Common myeloid progenitor, CD34-positive (primary cell): Measurements from ENCODE around the gene KLHL18. TPM values are rescaled to one million over a fixed set of nuclear protein-coding genes. Genes with fewer than 3 reads are reported as not detected.

Source experiments
- CTCF ChIA-PET: fragments of 350-600 bp; sonication (Branson Sonifier 250); formaldehyde crosslinking; loops from one replicate; lab custom pipeline; 2021; ENCODE audit warnings: antibody characterized with exemption; lab: Charles Lee
- POLR2A ChIA-PET: fragments of 350-600 bp; sonication (Branson Sonifier 250); formaldehyde crosslinking; loops from one replicate; lab custom pipeline; 2021; ENCODE audit warnings: antibody characterized with exemption; lab: Charles Lee
- DNase-seq, 3 donors: peaks; one replicate each; pipeline versions ENCODE4 v3.0.0 to v3.0.0-alpha.2; 2013
- H3K27ac ChIP-seq, 2 experiments: 1 replicate in 1 of 2; 2 replicates in 1 of 2; pipeline ENCODE4 v1.7.0; 2013; ENCODE audit warnings: inconsistent platforms in 2 of 2, low read length in 2 of 2, mild to moderate bottlenecking in 2 of 2, low read depth in 1 of 2, moderate library complexity in 1 of 2; ENCODE audit not compliant: severe bottlenecking in 2 of 2, insufficient read depth in 1 of 2, poor library complexity in 1 of 2
- H3K27me3 ChIP-seq, 5 experiments: replicated peaks in 2 of 5; 1 replicate in 3 of 5; 2 replicates in 2 of 5; pipeline versions ENCODE4 v1.6.1 to v1.7.0; 2013; ENCODE audit warnings: low read length in 4 of 5, mild to moderate bottlenecking in 2 of 5, moderate library complexity in 2 of 5, inconsistent platforms in 1 of 5; ENCODE audit not compliant: insufficient read depth in 5 of 5, control insufficient read depth in 4 of 5
- H3K36me3 ChIP-seq, 4 experiments: 1 replicate in 2 of 4; 2 replicates in 2 of 4; pipeline versions ENCODE4 v1.6.1 to v1.7.0; 2013; ENCODE audit warnings: low read length in 3 of 4, control low read depth in 1 of 4, mild to moderate bottlenecking in 1 of 4; ENCODE audit not compliant: control insufficient read depth in 4 of 4, insufficient read depth in 4 of 4
- H3K4me1 ChIP-seq, 4 experiments: 1 replicate in 3 of 4; 2 replicates in 1 of 4; pipeline versions ENCODE4 v1.6.1 to v1.7.1; 2013; ENCODE audit warnings: low read length in 3 of 4, mild to moderate bottlenecking in 3 of 4, control low read depth in 1 of 4, inconsistent platforms in 1 of 4, moderate library complexity in 1 of 4; ENCODE audit not compliant: control insufficient read depth in 4 of 4, insufficient read depth in 4 of 4; ENCODE audit errors: control extremely low read depth in 1 of 4
- H3K4me3 ChIP-seq, 7 experiments: 1 replicate in 4 of 7; 2 replicates in 3 of 7; pipeline versions ENCODE4 v1.5.1 to v1.7.0; 2013; ENCODE audit warnings: mild to moderate bottlenecking in 7 of 7, low read length in 6 of 7, moderate library complexity in 6 of 7, inconsistent platforms in 2 of 7, low read depth in 2 of 7, control low read depth in 1 of 7; ENCODE audit not compliant: insufficient read depth in 4 of 7, control insufficient read depth in 1 of 7; ENCODE audit errors: extremely low read depth in 1 of 7
- H3K9me3 ChIP-seq, 5 experiments: 1 replicate in 4 of 5; 2 replicates in 1 of 5; pipeline versions ENCODE4 v1.6.1 to v1.7.1; 2013; ENCODE audit warnings: low read length in 4 of 5, mild to moderate bottlenecking in 2 of 5, inconsistent platforms in 1 of 5, low read depth in 1 of 5, moderate library complexity in 1 of 5; ENCODE audit not compliant: control insufficient read depth in 4 of 5, insufficient read depth in 2 of 5; ENCODE audit errors: control extremely low read depth in 1 of 5
- WGBS: methylation state at CpG from one replicate; pipeline ENCODE4 v1.1.5; 2013; ENCODE audit not compliant: insufficient coverage; 5-methylcytosine and 5-hydroxymethylcytosine counted together
- polyA plus RNA-seq: library from polyadenylated mRNA; unstranded; fragments of 120-200 nt; gene quantifications from one replicate; pipeline ENCODE4 v1.2.1, GENCODE V29; 2013

The KLHL18 gene
- 11.1 TPM for polyA plus RNA-seq

DNA sequence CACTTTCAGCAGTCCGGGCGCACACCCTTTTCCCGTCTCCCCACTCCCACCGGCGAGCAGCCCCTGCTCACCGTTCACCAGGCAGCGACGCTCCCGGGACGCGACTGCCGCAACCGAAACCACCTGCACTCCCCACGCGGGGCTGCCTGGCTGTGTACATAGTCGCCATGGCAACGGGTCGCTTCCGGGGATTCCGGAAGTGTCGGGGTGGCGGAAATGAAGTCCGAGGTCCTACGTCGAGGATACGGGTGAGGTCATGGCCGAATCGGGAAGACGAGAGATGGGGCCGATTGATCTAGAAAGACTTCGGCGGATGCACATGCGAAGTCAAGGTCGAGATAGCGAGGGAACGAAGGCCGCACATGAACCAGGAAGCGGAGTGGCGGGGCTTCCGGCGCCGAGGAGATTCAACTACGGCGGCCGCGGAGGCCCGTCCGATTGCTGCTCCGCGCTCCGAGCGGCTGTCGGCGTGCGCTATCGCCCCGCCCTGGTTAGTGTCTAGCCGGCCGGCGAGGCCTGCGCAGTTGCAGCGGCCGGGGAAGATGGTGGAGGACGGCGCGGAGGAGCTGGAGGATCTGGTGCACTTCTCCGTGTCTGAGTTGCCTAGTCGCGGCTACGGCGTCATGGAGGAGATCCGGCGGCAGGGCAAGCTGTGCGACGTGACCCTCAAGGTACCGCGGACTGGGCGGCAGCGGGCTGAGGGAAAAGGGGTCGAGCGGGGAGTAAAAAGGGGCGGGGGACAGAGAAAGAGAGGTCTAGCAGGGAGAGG is at the start of gene KLHL18, which contains the start of gene KIF9:
Gene KLHL18, plus strand, starts transcription at position 521 of the 769 bp plus-strand sequence. Its CDS starts 22 bp downstream, at position 543.
Gene KIF9, minus strand, starts transcription at position 376 of the 769 bp plus-strand sequence. CDS start 5,425 bp downstream, outside the sequence.
- H3K4me1 ChIP-seq = peaks cover 2 to 44% (median 29%) of the 10 kb centered on the region in 4 experiments
- peaks cover 2 to 9% (median 4%) of the 10 kb centered on the region in 4 experiments for H3K36me3 ChIP-seq
- H3K27ac ChIP-seq = peak within 1 kb of the TSS; percentile 96 to 99
- peak within 1 kb of the TSS; percentile 73 to 96 (median 88) for H3K4me3 ChIP-seq
- H3K9me3 ChIP-seq = no peaks in the 10 kb centered on the region
- 0% methylated on average over 77 of the region's 82 CpGs for WGBS
- ChIA-PET CTCF (interaction anchor here (0.9 to 2.8 kb wide), 6 partner anchors 9 to 118 kb away, joined by 3 to 11 read pairs (median 3); no protein-coding TSS in a partner anchor), POLR2A (interaction anchor here (0.7 kb wide), 1 partner anchor 44 kb away, joined by 4 read pairs; no protein-coding TSS in a partner anchor)
- DNase-seq = peak; percentile 95 to 97 (median 96)
- H3K27me3 ChIP-seq = no peaks in the 10 kb centered on the region

- CTCF ChIA-PET = no interaction called here
- WGBS = 100% methylated on average over 1 of the region's 3 CpGs
- no peaks in the 10 kb centered on the region for H3K9me3 ChIP-seq
- H3K4me3 ChIP-seq = no peak overlapping the region
- H3K36me3 ChIP-seq = no peaks in the 10 kb centered on the region
- no peaks in the 10 kb centered on the region for H3K27me3 ChIP-seq
- H3K27ac ChIP-seq = no peak overlapping the region
- POLR2A ChIA-PET = no interaction called here
- DNase-seq = no peak
- H3K4me1 ChIP-seq = no peaks in the 10 kb centered on the region
Measured at GRCh38 chr3:47238017-47238416, 44.7 kb upstream of the KLHL18 start.

- CTCF ChIA-PET = no interaction called here
- Histone ChIP-seq H3K9me3 (no peaks in the 10 kb centered on the region), H3K27me3 (no peaks in the 10 kb centered on the region), H3K4me3 (no peak overlapping the region), H3K4me1 (no peaks in the 10 kb centered on the region), H3K27ac (no peak overlapping the region), H3K36me3 (no peaks in the 10 kb centered on the region)
- 99% methylated on average over 6 of the region's 6 CpGs for WGBS
- no peak for DNase-seq
- POLR2A ChIA-PET = no interaction called here
Measured at GRCh38 chr3:47239929-47240328, 42.8 kb upstream of the KLHL18 start.

DNA sequence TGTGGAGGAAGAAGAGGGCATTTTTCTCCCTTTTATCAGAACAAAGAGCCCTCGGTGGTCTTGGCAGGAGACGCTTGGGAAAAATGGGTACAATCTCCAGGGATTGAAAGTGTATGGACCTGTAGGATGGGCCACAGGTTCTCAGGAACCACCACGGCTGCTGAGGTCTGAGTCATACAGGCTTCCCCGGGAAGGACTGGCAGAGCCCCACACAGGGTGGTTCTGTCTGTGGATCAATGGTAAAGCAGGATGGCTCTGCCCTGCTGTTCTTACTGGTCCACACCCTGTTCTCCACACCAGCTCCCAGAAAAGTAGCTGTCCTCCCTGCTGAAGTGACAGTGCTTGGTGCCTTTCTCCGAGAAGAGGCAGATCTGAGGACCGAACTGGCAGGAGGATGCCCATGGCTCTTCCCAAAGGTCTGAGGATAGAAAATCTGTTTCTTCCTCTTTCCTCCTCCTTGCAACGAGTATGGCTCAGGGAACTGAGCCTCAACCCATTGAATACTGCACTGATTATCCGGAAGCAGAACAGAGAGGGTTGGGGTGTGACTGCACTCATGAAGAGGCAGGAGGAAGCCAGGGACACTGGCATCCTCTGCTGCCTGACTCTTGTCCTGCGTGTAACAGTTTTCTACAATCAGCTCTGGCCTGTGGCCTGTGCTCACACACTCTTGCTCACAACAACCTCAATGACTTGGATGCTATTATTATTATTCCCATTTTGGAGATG is 39.2 kb upstream of the KLHL18 start:
- POLR2A ChIA-PET = no interaction called here
- CTCF ChIA-PET = interaction anchor here (1.2 kb wide), 1 partner anchor 32 kb away, joined by 3 read pairs; no protein-coding TSS in a partner anchor
- H3K4me3 ChIP-seq = no peak overlapping the region

DNA sequence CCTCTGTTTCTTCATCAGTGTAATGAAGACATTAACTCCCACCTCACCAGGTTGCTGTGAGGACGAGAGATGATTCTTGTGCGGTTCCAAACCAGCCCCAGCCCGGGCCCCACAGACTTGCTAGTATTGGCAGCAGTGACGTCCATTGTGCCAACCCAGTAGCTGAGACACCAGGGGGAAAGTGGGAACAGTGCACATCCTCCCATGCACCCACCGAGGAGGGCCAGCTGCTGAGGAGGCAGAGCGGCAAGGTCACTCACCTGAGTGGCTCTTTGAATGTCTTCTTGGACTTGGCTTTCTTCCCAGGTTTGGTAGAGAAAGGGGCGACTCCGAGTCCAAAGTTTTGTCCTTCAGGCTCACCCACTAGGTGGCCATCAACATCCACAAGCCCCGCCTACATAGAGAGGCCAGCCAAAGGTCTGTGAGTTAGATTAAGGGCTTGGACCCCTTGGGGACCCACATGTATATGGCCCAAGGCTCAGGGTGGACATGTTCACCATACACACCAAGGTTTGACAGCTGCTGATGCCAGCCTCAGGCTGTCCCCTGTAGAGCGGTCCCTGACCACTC is 38.1 kb upstream of the KLHL18 start:
- no peak overlapping the region for H3K27ac ChIP-seq
- no peaks in the 10 kb centered on the region for H3K27me3 ChIP-seq
- WGBS = 98% methylated on average over 6 of the region's 10 CpGs
- no peak for DNase-seq
- ChIA-PET CTCF (no interaction called here), POLR2A (no interaction called here)
- peaks cover 0 to 4% (median 0%) of the 10 kb centered on the region in 4 experiments for H3K36me3 ChIP-seq
- no peak overlapping the region for H3K4me3 ChIP-seq
- peaks cover 0 to 4% (median 0%) of the 10 kb centered on the region in 4 experiments for H3K4me1 ChIP-seq
- no peaks in the 10 kb centered on the region for H3K9me3 ChIP-seq

More for the DNA sequence above, 39.2 kb upstream of the KLHL18 start:
- DNase-seq = no peak
- 100% methylated on average over 6 of the region's 9 CpGs for WGBS
- Histone ChIP-seq H3K27ac (no peak overlapping the region), H3K4me1 (peaks cover 0 to 4% (median 0%) of the 10 kb centered on the region in 4 experiments), H3K36me3 (peaks cover 0 to 4% (median 0%) of the 10 kb centered on the region in 4 experiments), H3K9me3 (no peaks in the 10 kb centered on the region), H3K27me3 (no peaks in the 10 kb centered on the region)

- no peaks in the 10 kb centered on the region for H3K9me3 ChIP-seq
- H3K4me1 ChIP-seq = peaks cover 0 to 4% (median 0%) of the 10 kb centered on the region in 4 experiments
- WGBS = 95% methylated on average over 2 of the region's 2 CpGs
- no peak overlapping the region for H3K27ac ChIP-seq
- DNase-seq = no peak
- peaks cover 0 to 4% (median 0%) of the 10 kb centered on the region in 4 experiments for H3K36me3 ChIP-seq
- H3K27me3 ChIP-seq = no peaks in the 10 kb centered on the region
- H3K4me3 ChIP-seq = no peak overlapping the region
- ChIA-PET POLR2A (no interaction called here), CTCF (interaction anchor here (0.6 kb wide), 1 partner anchor 42 kb away, joined by 3 read pairs; no protein-coding TSS in a partner anchor)
Measured at GRCh38 chr3:47245271-47245670, 37.5 kb upstream of the KLHL18 start.
